K562 (cell line): Measurements from ENCODE around the gene RNU5D-1. TPM values are rescaled to one million over a fixed set of nuclear protein-coding genes. Genes with fewer than 3 reads are reported as not detected.

ENCODE experiments used
- ATAC-seq: fragments of 200-7000 bp; cut with Tn5 transposase; 3 replicates; pipeline ENCODE4 v1.9.1; 2020; ENCODE audit warnings: moderate library complexity
- BruUV-seq: library from RNA; stranded (reverse); fragments of 400-500 nt; replicated peaks from 2 replicates; lab custom pipeline; 2021; lab: Mats Ljungman, UMichigan
- CTCF ChIA-PET: fragments of 300-600 bp; formaldehyde crosslinking; extraction: SDS; loops from one replicate; lab custom pipeline; 2021; ENCODE audit warnings: low intra/inter-chr PET ratio; lab: Yijun Ruan, JAX
- POLR2A ChIA-PET: fragments of 300-600, 350-650 bp; sonication (Branson Sonifier 250); formaldehyde crosslinking; extraction: SDS; loops from one replicate; lab custom pipeline; 2021; ENCODE audit warnings: antibody characterized with exemption, inconsistent platforms; lab: Yijun Ruan, JAX
- DNase-seq, 4 experiments: peaks; one replicate each; pipeline versions ENCODE4 v3.0.0 to v3.0.0-alpha.2; 2011 to 2018; ENCODE audit warnings: low spot score in 3 of 4, mixed read lengths in 3 of 4; ENCODE audit errors: extremely low read depth in 1 of 4
- FAIRE-seq: peaks from 2 replicates; lab custom pipeline; 2011; peaks lifted over from hg19 to GRCh38; lab: Jason Lieb, UNC
- H2AFZ ChIP-seq: 2 replicates; pipeline ENCODE4 v1.6.0; 2011; ENCODE audit warnings: low read depth, low read length, control low read depth, inconsistent platforms
- H3K27ac ChIP-seq: fragments of 200-600 bp; 3 replicates; pipeline ENCODE4 v1.8.0; 2011; ENCODE audit warnings: low read depth, mild to moderate bottlenecking, control low read depth, inconsistent platforms, low read length, moderate library complexity, mixed read lengths; ENCODE audit errors: extremely low read depth
- H3K27me3 ChIP-seq, 2 experiments: fragments of 300-600 bp in 1 of 2; 2 replicates in 1 of 2; 3 replicates in 1 of 2; pipeline versions ENCODE4 v1.6.0 to v1.8.0; 2011; ENCODE audit warnings: inconsistent platforms in 2 of 2, low read length in 2 of 2, mild to moderate bottlenecking in 1 of 2, mixed read lengths in 1 of 2, moderate library complexity in 1 of 2; ENCODE audit not compliant: control insufficient read depth in 2 of 2, insufficient read depth in 2 of 2
- H3K36me3 ChIP-seq: fragments of 300-600 bp; 3 replicates; pipeline ENCODE4 v1.8.0; 2011; ENCODE audit warnings: mild to moderate bottlenecking, low read length, inconsistent platforms; ENCODE audit not compliant: control insufficient read depth, insufficient read depth
- H3K4me1 ChIP-seq, 2 experiments: fragments of 200-600 bp in 1 of 2; replicated peaks in 1 of 2; 2 replicates in 1 of 2; 3 replicates in 1 of 2; pipeline versions ENCODE4 v1.5.1 to v1.8.0; 2011; ENCODE audit warnings: inconsistent platforms in 2 of 2, low read length in 2 of 2, mild to moderate bottlenecking in 1 of 2, mixed read lengths in 1 of 2, moderate library complexity in 1 of 2; ENCODE audit not compliant: control insufficient read depth in 2 of 2, insufficient read depth in 2 of 2
- H3K4me2 ChIP-seq: 2 replicates; pipeline ENCODE4 v1.6.1; 2011; ENCODE audit warnings: low read length, control low read depth, inconsistent platforms, mixed read lengths; ENCODE audit not compliant: insufficient read depth
- H3K4me3 ChIP-seq: fragments of 200-600 bp; sonication (generic), shearing (Covaris generic); 2 replicates; pipeline ENCODE4 v1.5.1; 2016; ENCODE audit warnings: control low read depth, inconsistent platforms
- H3K79me2 ChIP-seq: fragments of 200-600 bp; 3 replicates; pipeline ENCODE4 v1.8.0; 2011; ENCODE audit warnings: low read length, inconsistent platforms; ENCODE audit not compliant: control insufficient read depth, insufficient read depth
- H3K9ac ChIP-seq, 2 experiments: 2 replicates each; pipeline versions ENCODE4 v1.6.0 to v1.6.1; 2011; ENCODE audit warnings: low read depth in 2 of 2, low read length in 2 of 2, control low read depth in 1 of 2, inconsistent platforms in 1 of 2, mild to moderate bottlenecking in 1 of 2, mixed read lengths in 1 of 2; ENCODE audit not compliant: insufficient read depth in 1 of 2
- H3K9me1 ChIP-seq: one replicate; pipeline ENCODE4 v1.6.0; 2011; ENCODE audit warnings: inconsistent platforms, mild to moderate bottlenecking, low read length, moderate library complexity; ENCODE audit not compliant: control insufficient read depth, insufficient read depth
- H3K9me3 ChIP-seq: replicated peaks from 2 replicates; pipeline ENCODE4 v1.5.1; 2011; ENCODE audit warnings: low read depth, low read length, inconsistent platforms; ENCODE audit not compliant: control insufficient read depth, insufficient read depth
- H4K20me1 ChIP-seq: replicated peaks from 2 replicates; pipeline ENCODE4 v1.6.1; 2011; ENCODE audit warnings: low read length, inconsistent platforms, mixed read lengths; ENCODE audit not compliant: control insufficient read depth, insufficient read depth
- MYNN ChIP-seq, 2 experiments: sonication (generic); formaldehyde crosslinking in 1 of 2; IDR thresholded peaks; 2 replicates each; pipeline versions ENCODE4 v1.5.0 to v1.6.1; 2016 to 2020; ENCODE audit warnings: antibody characterized with exemption in 1 of 2, missing genetic modification reagents in 1 of 2
- PKNOX1 ChIP-seq: fragments of 450-650 bp; IDR thresholded peaks from 2 replicates; pipeline ENCODE4 v1.6.1; 2016
- PML ChIP-seq: IDR thresholded peaks from 2 replicates; pipeline ENCODE4 v1.6.1; 2012; ENCODE audit warnings: low read length, inconsistent platforms
- SMARCB1 ChIP-seq: IDR thresholded peaks from 2 replicates; pipeline ENCODE4 v1.6.1; 2011; ENCODE audit warnings: improper control_type of control experiment, low read depth; ENCODE audit not compliant: insufficient read length
- SMARCC2 ChIP-seq: fragments of 450-650 bp; IDR thresholded peaks from 2 replicates; pipeline ENCODE4 v1.6.1; 2017; ENCODE audit warnings: antibody characterized with exemption, moderate library complexity, mild to moderate bottlenecking, low read depth
- SNAPC5 ChIP-seq: fragments of 250-450 bp; sonication (Bioruptor Pico); IDR thresholded peaks from 2 replicates; pipeline ENCODE4 v1.8.0; 2021; ENCODE audit warnings: moderate library complexity, mild to moderate bottlenecking, inconsistent platforms
- SRSF9 ChIP-seq: fragments of 200-400 bp; formaldehyde crosslinking; IDR thresholded peaks from 2 replicates; pipeline ENCODE4 v1.6.1; 2017; ENCODE audit warnings: low read depth, low read length, borderline replicate concordance
- SUPT5H ChIP-seq: fragments of 450-650 bp; IDR thresholded peaks from 2 replicates; pipeline ENCODE4 v1.6.1; 2016
- TAF15 ChIP-seq: fragments of 200-400 bp; formaldehyde crosslinking; IDR thresholded peaks from 2 replicates; pipeline ENCODE4 v1.6.1; 2017; ENCODE audit warnings: mild to moderate bottlenecking, low read depth, low read length, moderate library complexity
- TFAP4 ChIP-seq: sonication (generic); formaldehyde crosslinking; IDR thresholded peaks from 2 replicates; pipeline ENCODE4 v1.8.0; 2022; ENCODE audit warnings: missing genetic modification reagents, mild to moderate bottlenecking, moderate library complexity, borderline replicate concordance
- U2AF2 ChIP-seq: fragments of 200-400 bp; formaldehyde crosslinking; optimal IDR thresholded peaks from 2 replicates; pipeline ENCODE3; 2017; ENCODE audit warnings: low read depth, mild to moderate bottlenecking, low read length
- USF1 ChIP-seq: sonication (generic); formaldehyde crosslinking; IDR thresholded peaks from 2 replicates; pipeline ENCODE4 v1.9.0; 2022; ENCODE audit warnings: mild to moderate bottlenecking, missing genetic modification reagents
- ZBTB43 ChIP-seq: sonication (generic); formaldehyde crosslinking; IDR thresholded peaks from 2 replicates; pipeline ENCODE4 v1.8.0; 2023; ENCODE audit warnings: mild to moderate bottlenecking, missing genetic modification reagents
- ZNF274 ChIP-seq: IDR thresholded peaks from 2 replicates; pipeline ENCODE4 v1.6.1; 2011; ENCODE audit warnings: low read depth, mild to moderate bottlenecking, low read length, moderate library complexity, borderline replicate concordance
- ZNF282 ChIP-seq: sonication (generic); formaldehyde crosslinking; IDR thresholded peaks from 2 replicates; pipeline ENCODE4 v1.8.1; 2023; ENCODE audit warnings: missing genetic modification reagents
- ZNF76 ChIP-seq: fragments of 250-450 bp; sonication (Bioruptor Pico); IDR thresholded peaks from 2 replicates; pipeline ENCODE4 v1.4.0; 2020; ENCODE audit warnings: mild to moderate bottlenecking, moderate library complexity, borderline replicate concordance
- WGBS: fragments of 100-300 bp; shearing (Covaris generic); methylation state at CpG from one replicate; pipeline ENCODE4 v1.1.6; 2016; ENCODE audit warnings: low coverage, mixed read lengths; ENCODE audit not compliant: insufficient coverage; ENCODE audit errors: missing lambda C conversion rate; 5-methylcytosine and 5-hydroxymethylcytosine counted together
- in situ Hi-C: fragments of 300-500 bp; cut with MboI; formaldehyde crosslinking; loops from 4 replicates; pipeline ENCODE4 v1.15.0; 2018; ENCODE audit warnings: inconsistent platforms, mixed read lengths
- intact Hi-C: fragments of 100-400 bp; cut with micrococcal nuclease; formaldehyde crosslinking; loops from 2 replicates; pipeline ENCODE4 v1.14.2; 2022
- polyA plus RNA-seq, 8 experiments: library from polyadenylated mRNA; depleted of rRNA in 4 of 8; stranded (reverse) in 5 of 8; unstranded in 3 of 8; fragments of >200 nt; fragmentation: Nextera tagmentation in 2 of 8; fragmentation: Illumina TruSeq in 1 of 8; extraction: Ambion mirVana in 2 of 8; extraction: Trizol in 1 of 8; gene quantifications; 2 replicates each; pipeline versions ENCODE4 v1.2.1 to v1.2.3, GENCODE V29; 2011 to 2014; ENCODE audit warnings: inconsistent platforms in 1 of 8, missing spikeins in 1 of 8
- total RNA-seq, 7 experiments: library from RNA; depleted of rRNA in 6 of 7; stranded (reverse); fragments of >200 nt in 6 of 7; fragmentation: Illumina TruSeq in 2 of 7; extraction: Trizol in 2 of 7; gene quantifications; 2 replicates each; pipeline versions ENCODE4 v1.2.1 to v1.2.3, GENCODE V29; 2011 to 2021; ENCODE audit warnings: low replicate concordance in 1 of 7

Gene RNU5D-1
- total and polyA plus RNA-seq, 9 of the 15 experiments (the other 6 are each of a cell fraction or from before 2014, with no cell fraction given) = under 0.01 TPM; not detected in 8

- TF ChIP-seq USF1 (CRISPR knock-in tag) (peak; percentile 38; the same call in 1 of the 2 replicates), TFAP4 (peak; percentile 15; the same call in 1 of the 2 replicates), SRSF9 (no peak), ZNF282 (CRISPR knock-in tag) (no peak), SMARCB1 (no peak)
These were observed 47.1 kb upstream of the RNU5D-1 start (continued) for GRCh38 chr1:44777969-44778635.

GRCh38 chr1:44777547-44777946 lies 46.6 kb upstream of the RNU5D-1 start:
- in situ Hi-C loops = no loop called here
- H2AFZ ChIP-seq = no peak overlapping the region
- peaks cover 31% of the 10 kb centered on the region for H4K20me1 ChIP-seq
- peak overlapping the region; percentile 93 for H3K4me2 ChIP-seq
- ChIA-PET POLR2A (interaction anchor here (0.6 to 11.6 kb wide), 13 partner anchors 8 to 522 kb away, joined by 3 to 253 read pairs (median 4); partner anchors contain the start of genes BEST4, BTBD19, DYNLT4 and UROD), CTCF (no interaction called here)
- peaks cover 13 to 22% of the 10 kb centered on the region in 2 experiments for H3K4me1 ChIP-seq
- DNase-seq (no peak), ATAC-seq (no peak), FAIRE-seq (no peak)
- no peaks in the 10 kb centered on the region for H3K9me3 ChIP-seq
- peak overlapping the region; percentile 99 for H3K9ac ChIP-seq
- H3K27me3 ChIP-seq = no peaks in the 10 kb centered on the region
- no TSS peak for BruUV-seq
- H3K9me1 ChIP-seq = peaks cover 10% of the 10 kb centered on the region
- WGBS = 41% methylated on average over 14 of the region's 14 CpGs
- peak overlapping the region; percentile 75 for H3K4me3 ChIP-seq
- peak overlapping the region; percentile 98 for H3K27ac ChIP-seq
- intact Hi-C loops = loop anchor here (5.0 kb wide), 1 partner anchor 40 kb away; no protein-coding TSS in a partner anchor
- peaks cover 54% of the 10 kb centered on the region for H3K79me2 ChIP-seq
- H3K36me3 ChIP-seq = peaks cover 60% of the 10 kb centered on the region
- TF ChIP-seq ZNF274 (no peak), SMARCC2 (no peak), TAF15 (no peak), U2AF2 (no peak), SNAPC5 (CRISPR knock-in tag) (no peak), PML (no peak), ZBTB43 (CRISPR knock-in tag) (no peak), SUPT5H (peak; percentile 21; the same call in 1 of the 2 replicates), MYNN (IDR thresholded peaks at IDR 0.05) (no peak), MYNN (CRISPR knock-in tag; IDR thresholded peaks at IDR 0.05) (no peak), ZNF76 (CRISPR knock-in tag) (no peak), PKNOX1 (no peak)
